GM12891 (cell line): ENCODE measurements around the gene DOCK4.

ENCODE experiments used
- DNase-seq: peaks from one replicate; pipeline ENCODE4 v3.0.0; 2011; ENCODE audit warnings: low spot score; ENCODE audit not compliant: insufficient read length
- FAIRE-seq: peaks from 2 replicates; lab custom pipeline; 2011; peaks lifted over from hg19 to GRCh38; lab: Jason Lieb, UNC
- PAX5 ChIP-seq: IDR thresholded peaks from 2 replicates; pipeline ENCODE4 v1.6.1; 2011; ENCODE audit warnings: low read length, moderate library complexity, mild to moderate bottlenecking; ENCODE audit not compliant: insufficient read depth, severe bottlenecking
- POLR2A ChIP-seq: IDR thresholded peaks from 2 replicates; pipeline ENCODE4 v1.6.1; 2011; ENCODE audit warnings: low read depth, low read length, control low read depth
- POLR2AphosphoS5 ChIP-seq: IDR thresholded peaks from 2 replicates; pipeline ENCODE4 v1.6.1; 2011; ENCODE audit warnings: low read depth, low read length, control low read depth
- POU2F2 ChIP-seq: IDR thresholded peaks from 2 replicates; pipeline ENCODE4 v1.6.1; 2011; ENCODE audit warnings: low read depth, mild to moderate bottlenecking, control low read depth, low read length, moderate library complexity
- SPI1 ChIP-seq: IDR thresholded peaks from 2 replicates; pipeline ENCODE4 v1.6.1; 2011; ENCODE audit warnings: low read depth, low read length, control low read depth
- TAF1 ChIP-seq: IDR thresholded peaks from 2 replicates; pipeline ENCODE4 v1.6.1; 2011; ENCODE audit warnings: low read depth, low read length, control low read depth

DOCK4 gene

GRCh38 chr7:112149734-112150133 is 56.5 kb downstream of the DOCK4 start:
- DNase-seq, result no peak
- TF ChIP-seq TAF1 (no peak), SPI1 (no peak), POU2F2 (no peak), POLR2AphosphoS5 (no peak), POLR2A (no peak), PAX5 (no peak)
- no peak for FAIRE-seq

- no peak for FAIRE-seq
- TF ChIP-seq POLR2A (no peak), PAX5 (no peak), SPI1 (no peak), TAF1 (no peak), POLR2AphosphoS5 (no peak)
- no peak for DNase-seq
Observed at GRCh38 chr7:112147793-112148361, 58.3 kb downstream of the DOCK4 start.

GRCh38 chr7:112145206-112145605 is 61.0 kb downstream of the DOCK4 start:
- FAIRE-seq, result no peak
- DNase-seq, result no peak
- TF ChIP-seq SPI1 (no peak), POU2F2 (no peak), PAX5 (no peak), TAF1 (no peak), POLR2A (no peak), POLR2AphosphoS5 (no peak)

DNA sequence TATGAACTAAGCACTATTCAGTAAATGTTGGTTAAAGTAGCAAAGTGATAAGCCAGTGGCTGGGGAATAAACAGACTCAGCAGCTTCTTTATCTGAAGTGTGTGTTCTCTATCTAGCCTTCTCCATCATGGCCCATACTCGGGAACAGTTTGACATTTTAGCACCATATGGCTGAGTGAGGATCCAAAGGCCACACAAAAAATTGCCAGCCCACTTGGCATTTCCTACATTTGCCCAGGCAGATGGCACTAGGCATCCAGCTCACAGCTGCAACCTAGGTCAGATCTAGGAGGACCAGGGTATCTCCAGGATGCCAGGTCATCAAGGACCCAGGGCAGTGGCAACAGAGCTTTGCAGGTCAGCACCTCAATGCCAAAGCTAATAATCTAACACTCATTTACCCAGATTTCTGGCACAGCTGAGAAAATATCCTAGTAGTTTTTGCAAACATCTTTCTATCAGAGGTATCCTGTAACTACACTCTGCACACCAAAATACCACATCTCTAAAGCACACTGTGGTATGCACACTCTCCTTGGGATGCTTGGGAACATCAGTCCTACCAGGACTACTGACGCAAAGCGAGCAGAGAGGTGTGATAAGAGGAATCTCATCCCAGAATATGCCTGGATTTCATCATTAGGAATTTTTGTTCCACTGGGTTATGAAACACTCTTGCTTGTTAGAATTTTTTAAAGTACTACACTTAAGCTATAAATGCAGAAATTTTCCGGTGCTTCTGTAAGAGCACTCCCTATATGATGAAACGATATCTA is 61.7 kb downstream of the DOCK4 start:
- TF ChIP-seq POU2F2, result no peak
- no peak for TF ChIP-seq TAF1
- no peak for TF ChIP-seq PAX5
- no peak for TF ChIP-seq POLR2AphosphoS5
- no peak for TF ChIP-seq POLR2A
- no peak for FAIRE-seq
- DNase-seq, result no peak

- TF ChIP-seq POU2F2 (no peak), POLR2A (no peak), TAF1 (no peak), PAX5 (no peak), SPI1 (no peak), POLR2AphosphoS5 (no peak)
- FAIRE-seq (no peak), DNase-seq (no peak)
Observed at GRCh38 chr7:112143582-112143981, 62.6 kb downstream of the DOCK4 start.

- TF ChIP-seq POLR2A (no peak), PAX5 (no peak), TAF1 (no peak), POU2F2 (no peak), POLR2AphosphoS5 (no peak), SPI1 (no peak)
- FAIRE-seq (no peak), DNase-seq (no peak)
Observed at GRCh38 chr7:112143136-112143535, 63.1 kb downstream of the DOCK4 start.

DNA sequence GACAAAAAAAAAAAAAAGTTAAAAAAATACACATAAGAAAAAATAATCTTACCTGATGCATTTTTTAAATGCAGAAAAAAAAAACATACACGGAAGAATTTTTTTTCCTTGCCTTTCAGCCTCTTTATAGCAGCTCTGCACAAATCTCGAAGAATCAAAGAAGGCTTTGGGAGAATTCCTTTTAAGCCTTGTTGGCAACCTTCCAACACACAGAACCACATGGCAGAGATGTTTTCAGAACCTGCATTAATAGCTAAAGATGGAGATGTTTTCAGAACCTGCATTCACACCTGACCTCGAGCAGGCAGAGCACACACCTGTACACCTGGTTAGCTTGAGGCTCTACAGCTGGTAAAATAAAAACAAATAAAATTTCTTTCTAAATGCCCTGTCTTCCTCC is 65.6 kb downstream of the DOCK4 start:
- FAIRE-seq (no peak), DNase-seq (no peak)
- TF ChIP-seq SPI1 (no peak), POU2F2 (no peak), TAF1 (no peak), POLR2AphosphoS5 (no peak), POLR2A (no peak), PAX5 (no peak)

- no peak for TF ChIP-seq POLR2AphosphoS5
- TF ChIP-seq PAX5, result no peak
- no peak for TF ChIP-seq SPI1
- no peak for TF ChIP-seq POU2F2
- TF ChIP-seq TAF1, result no peak
- no peak for TF ChIP-seq POLR2A
- no peak for DNase-seq
- no peak for FAIRE-seq
Observed at GRCh38 chr7:112138938-112139337, 67.3 kb downstream of the DOCK4 start.

- FAIRE-seq (peak; percentile 26), DNase-seq (no peak)
- no peak for TF ChIP-seq POU2F2
- TF ChIP-seq SPI1, result peak; percentile 45
Observed at GRCh38 chr7:112138325-112138852, 67.8 kb downstream of the DOCK4 start.

DNA sequence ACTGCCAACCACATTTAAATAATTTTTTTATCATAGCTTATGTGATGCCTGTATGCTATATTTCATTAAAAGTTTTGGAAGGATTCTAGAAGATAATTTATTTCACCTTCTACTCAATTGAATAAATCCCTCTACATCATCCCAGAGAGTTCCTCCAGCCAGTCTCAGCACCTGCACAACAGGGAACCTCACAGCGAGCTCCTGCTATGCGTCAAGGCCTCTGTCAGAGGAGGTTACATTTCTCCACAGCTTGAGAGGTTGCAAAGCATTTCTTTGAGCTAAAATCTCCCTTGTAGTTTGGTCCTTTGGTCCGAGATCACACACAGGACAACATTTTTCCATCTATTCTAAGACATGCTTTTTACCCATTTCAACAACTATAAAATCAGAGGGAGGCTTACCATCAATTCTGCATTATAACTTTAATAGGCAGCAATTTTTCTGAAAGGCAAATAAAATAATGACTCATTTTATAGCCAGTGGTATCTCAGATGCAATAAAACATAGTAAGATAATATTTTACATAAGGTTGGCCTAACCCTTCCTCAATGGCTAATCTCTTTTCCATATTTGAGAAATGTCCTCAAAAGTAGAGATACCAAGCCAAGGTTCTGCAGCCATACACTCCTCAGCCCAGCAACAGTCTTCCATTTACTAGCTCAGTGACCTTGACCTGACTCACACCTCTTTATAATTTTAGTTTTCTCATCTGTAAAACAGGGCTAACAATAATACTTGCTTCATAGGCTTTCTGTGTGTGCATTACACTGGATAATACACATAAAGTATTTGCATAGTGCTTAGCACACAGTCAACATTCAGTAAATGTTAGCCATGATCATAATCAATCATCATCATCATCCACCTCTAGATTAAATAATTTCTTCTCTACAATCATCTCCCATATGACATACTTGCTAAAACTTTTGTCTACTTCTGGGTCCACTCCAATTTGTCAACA is 68.8 kb downstream of the DOCK4 start:
- no peak for FAIRE-seq
- no peak for DNase-seq
- no peak for TF ChIP-seq POLR2A
- TF ChIP-seq PAX5, result no peak
- no peak for TF ChIP-seq TAF1
- TF ChIP-seq POU2F2, result no peak
- TF ChIP-seq SPI1, result no peak
